Activated CD8-positive, alpha-beta memory T cell treated with anti-CD3 and anti-CD28 coated beads, Interleukin-2, amount 10 ng/mL, durations not matched to agents 7 days and 5 days (primary cell): ENCODE measurements around the gene RALBP1. TPM values are rescaled to one million over a fixed set of nuclear protein-coding genes. Genes with fewer than 3 reads are reported as not detected.
"Not testable (repeated sequence)": the region's sequence is repeated elsewhere in the genome, so short reads cannot be mapped to it uniquely, and the experiment has no call there.

Source experiments
- ATAC-seq: fragments of 150-1000 bp; cut with Tn5 transposase; one replicate; pipeline ENCODE4 v1.10.0; 2021; ENCODE audit warnings: moderate library complexity
- CTCF ChIA-PET: fragments of 350-600 bp; sonication (Branson Sonifier 250); formaldehyde crosslinking; loops from one replicate; lab custom pipeline; 2021; ENCODE audit warnings: antibody characterized with exemption; lab: Charles Lee
- DNase-seq: peaks from one replicate; pipeline ENCODE4 v3.0.0-alpha.2; 2020
- H3K27ac Mint-ChIP-seq: one replicate; pipeline ENCODE4 v1.8.0; 2021; ENCODE audit warnings: mild to moderate bottlenecking, mixed read lengths
- H3K27me3 Mint-ChIP-seq: one replicate; pipeline ENCODE4 v1.8.0; 2021; ENCODE audit warnings: mixed read lengths
- H3K36me3 Mint-ChIP-seq: one replicate; pipeline ENCODE4 v1.8.0; 2021; ENCODE audit warnings: mild to moderate bottlenecking, mixed read lengths
- H3K4me1 Mint-ChIP-seq: one replicate; pipeline ENCODE4 v1.8.0; 2021; ENCODE audit warnings: mixed read lengths
- H3K4me3 Mint-ChIP-seq: one replicate; pipeline ENCODE4 v1.8.0; 2021; ENCODE audit warnings: mild to moderate bottlenecking, moderate library complexity, mixed read lengths
- H3K9me3 Mint-ChIP-seq: one replicate; pipeline ENCODE4 v1.8.0; 2022; ENCODE audit warnings: low read depth, mixed read lengths
- total RNA-seq, 2 experiments: library from RNA; stranded (reverse); gene quantifications; one replicate each; pipeline ENCODE4 v1.2.3, GENCODE V29; 2021

The RALBP1 gene
- total RNA-seq = 10 to 100 TPM; 55.1 to 57.2 TPM

- peak within 1 kb of the TSS; percentile 80 for H3K4me3 Mint-ChIP-seq
- H3K36me3 Mint-ChIP-seq = peaks cover 24% of the 10 kb centered on the region
- DNase-seq = peak; percentile 99
- H3K9me3 Mint-ChIP-seq = no peaks in the 10 kb centered on the region
- H3K4me1 Mint-ChIP-seq = peaks cover 25% of the 10 kb centered on the region
- peak within 1 kb of the TSS; percentile 93 for H3K27ac Mint-ChIP-seq
- CTCF ChIA-PET = interaction anchor here (2.8 kb wide), 1 partner anchor 41 kb away, joined by 9 read pairs; no protein-coding TSS in a partner anchor
- ATAC-seq = peak; percentile 96
- H3K27me3 Mint-ChIP-seq = peaks cover 17% of the 10 kb centered on the region
These were observed at the start of gene RALBP1 for GRCh38 chr18:9474983-9475642. RALBP1 (plus strand) TSS chr18:9475513; CDS start chr18:9513046, 37,533 bp downstream.

- no peak for ATAC-seq
- H3K27me3 Mint-ChIP-seq = peaks cover 4% of the 10 kb centered on the region
- no peak overlapping the region for H3K4me3 Mint-ChIP-seq
- H3K4me1 Mint-ChIP-seq = no peaks in the 10 kb centered on the region
- DNase-seq = no peak
- no peak overlapping the region for H3K27ac Mint-ChIP-seq
- CTCF ChIA-PET = interaction anchor here (1.3 kb wide), 1 partner anchor 439 kb away, joined by 3 read pairs; no protein-coding TSS in a partner anchor
- no peaks in the 10 kb centered on the region for H3K9me3 Mint-ChIP-seq
- H3K36me3 Mint-ChIP-seq = no peaks in the 10 kb centered on the region
These were observed 48.6 kb upstream of the RALBP1 start for GRCh38 chr18:9426753-9427152.

GRCh38 chr18:9428301-9428706, 47.0 kb upstream of the RALBP1 start:
- H3K9me3 Mint-ChIP-seq = no peaks in the 10 kb centered on the region
- no peak for DNase-seq
- no peak overlapping the region for H3K27ac Mint-ChIP-seq
- ATAC-seq = no peak
- H3K4me1 Mint-ChIP-seq = no peaks in the 10 kb centered on the region
- no peaks in the 10 kb centered on the region for H3K36me3 Mint-ChIP-seq
- H3K4me3 Mint-ChIP-seq = no peak overlapping the region
- CTCF ChIA-PET = no interaction called here
- H3K27me3 Mint-ChIP-seq = peaks cover 4% of the 10 kb centered on the region

GRCh38 chr18:9428862-9429661, 46.3 kb upstream of the RALBP1 start:
- CTCF ChIA-PET = no interaction called here
- no peak overlapping the region for H3K27ac Mint-ChIP-seq
- no peaks in the 10 kb centered on the region for H3K4me1 Mint-ChIP-seq
- H3K9me3 Mint-ChIP-seq = no peaks in the 10 kb centered on the region
- peaks cover 4% of the 10 kb centered on the region for H3K27me3 Mint-ChIP-seq
- no peaks in the 10 kb centered on the region for H3K36me3 Mint-ChIP-seq
- no peak overlapping the region for H3K4me3 Mint-ChIP-seq
- ATAC-seq (no peak), DNase-seq (peak; percentile 11)

- Mint-ChIP-seq H3K27ac (no peak overlapping the region), H3K9me3 (no peaks in the 10 kb centered on the region), H3K36me3 (no peaks in the 10 kb centered on the region), H3K4me1 (no peaks in the 10 kb centered on the region), H3K27me3 (peaks cover 4% of the 10 kb centered on the region), H3K4me3 (no peak overlapping the region)
- ATAC-seq (no peak), DNase-seq (peak; percentile 5)
- CTCF ChIA-PET = no interaction called here
These were observed 45.7 kb upstream of the RALBP1 start for GRCh38 chr18:9429662-9429993.

- H3K4me1 Mint-ChIP-seq, DNase-seq, CTCF ChIA-PET, H3K4me3 Mint-ChIP-seq, H3K27me3 Mint-ChIP-seq, H3K9me3 Mint-ChIP-seq, H3K27ac Mint-ChIP-seq, H3K36me3 Mint-ChIP-seq, ATAC-seq: not testable (repeated sequence)
These were observed 45.0 kb upstream of the RALBP1 start for GRCh38 chr18:9430315-9430714.

- CTCF ChIA-PET = interaction anchor here (0.7 kb wide), 1 partner anchor 383 kb away, joined by 4 read pairs; no protein-coding TSS in a partner anchor
- Mint-ChIP-seq H3K27me3 (peaks cover 4% of the 10 kb centered on the region), H3K4me3 (no peak overlapping the region), H3K4me1 (no peaks in the 10 kb centered on the region), H3K9me3 (no peaks in the 10 kb centered on the region), H3K36me3 (no peaks in the 10 kb centered on the region), H3K27ac (no peak overlapping the region)
- no peak for DNase-seq
- no peak for ATAC-seq
These were observed 44.0 kb upstream of the RALBP1 start for GRCh38 chr18:9431296-9431695.

GRCh38 chr18:9433122-9433521, 42.2 kb upstream of the RALBP1 start:
- H3K4me3 Mint-ChIP-seq, H3K9me3 Mint-ChIP-seq, H3K27me3 Mint-ChIP-seq, ATAC-seq, H3K36me3 Mint-ChIP-seq, DNase-seq, H3K27ac Mint-ChIP-seq, H3K4me1 Mint-ChIP-seq: not testable (repeated sequence)
- CTCF ChIA-PET = interaction anchor here (0.7 kb wide), 1 partner anchor 143 kb away, joined by 3 read pairs; no protein-coding TSS in a partner anchor

GRCh38 chr18:9433671-9434121, 41.6 kb upstream of the RALBP1 start:
- Mint-ChIP-seq H3K36me3 (no peaks in the 10 kb centered on the region), H3K9me3 (no peaks in the 10 kb centered on the region), H3K4me1 (no peaks in the 10 kb centered on the region), H3K4me3 (no peak overlapping the region), H3K27ac (no peak overlapping the region), H3K27me3 (peaks cover 4% of the 10 kb centered on the region)
- CTCF ChIA-PET = no interaction called here
- no peak for DNase-seq
- ATAC-seq = no peak

- DNase-seq (no peak), ATAC-seq (no peak)
- H3K27ac Mint-ChIP-seq = no peak overlapping the region
- CTCF ChIA-PET = interaction anchor here (0.7 kb wide), 1 partner anchor 55 kb away, joined by 3 read pairs; no protein-coding TSS in a partner anchor
- H3K36me3 Mint-ChIP-seq = no peaks in the 10 kb centered on the region
- H3K4me3 Mint-ChIP-seq = no peak overlapping the region
- no peaks in the 10 kb centered on the region for H3K9me3 Mint-ChIP-seq
- no peaks in the 10 kb centered on the region for H3K4me1 Mint-ChIP-seq
- peaks cover 4% of the 10 kb centered on the region for H3K27me3 Mint-ChIP-seq
These were observed 41.1 kb upstream of the RALBP1 start for GRCh38 chr18:9434122-9434701.

GRCh38 chr18:9435041-9435440, 40.3 kb upstream of the RALBP1 start:
- ATAC-seq (no peak), DNase-seq (no peak)
- Mint-ChIP-seq H3K27ac (no peak overlapping the region), H3K36me3 (no peaks in the 10 kb centered on the region), H3K9me3 (no peaks in the 10 kb centered on the region), H3K27me3 (peaks cover 4% of the 10 kb centered on the region), H3K4me1 (no peaks in the 10 kb centered on the region), H3K4me3 (no peak overlapping the region)
- CTCF ChIA-PET = no interaction called here

- ATAC-seq = no peak
- Mint-ChIP-seq H3K36me3 (no peaks in the 10 kb centered on the region), H3K4me1 (no peaks in the 10 kb centered on the region), H3K27me3 (no peaks in the 10 kb centered on the region), H3K9me3 (no peaks in the 10 kb centered on the region), H3K27ac (no peak overlapping the region), H3K4me3 (no peak overlapping the region)
- CTCF ChIA-PET = no interaction called here
- no peak for DNase-seq
These were observed 38.9 kb upstream of the RALBP1 start for GRCh38 chr18:9436206-9436929.

GRCh38 chr18:9437021-9437437, 38.3 kb upstream of the RALBP1 start:
- H3K27ac Mint-ChIP-seq = no peak overlapping the region
- H3K36me3 Mint-ChIP-seq = no peaks in the 10 kb centered on the region
- no peak overlapping the region for H3K4me3 Mint-ChIP-seq
- H3K4me1 Mint-ChIP-seq = no peaks in the 10 kb centered on the region
- no peaks in the 10 kb centered on the region for H3K9me3 Mint-ChIP-seq
- CTCF ChIA-PET = no interaction called here
- ATAC-seq = no peak
- no peak for DNase-seq
- peaks cover 4% of the 10 kb centered on the region for H3K27me3 Mint-ChIP-seq
